A673 (cell line): ENCODE measurements around the gene SYNDIG1L. TPM values are rescaled to one million over a fixed set of nuclear protein-coding genes. Genes with fewer than 3 reads are reported as not detected.

Experiments used
- BruUV-seq: library from RNA; stranded (reverse); fragments of 400-500 nt; replicated peaks from 2 replicates; lab custom pipeline; 2021; lab: Mats Ljungman, UMichigan
- CTCF ChIA-PET: fragments of 300-600 bp; sonication (Branson Sonifier 250); formaldehyde crosslinking; loops from one replicate; lab custom pipeline; 2022; ENCODE audit warnings: antibody characterized with exemption; lab: Charles Lee
- POLR2A ChIA-PET: fragments of 300-600 bp; sonication (Branson Sonifier 250); formaldehyde crosslinking; loops from one replicate; lab custom pipeline; 2022; ENCODE audit warnings: antibody characterized with exemption; ENCODE audit not compliant: low non-redundant PET; lab: Charles Lee
- DNase-seq: peaks from one replicate; pipeline ENCODE4 v3.0.0-alpha.2; 2015; ENCODE audit warnings: low spot score
- H3K27ac ChIP-seq: fragments of 200-600 bp; sonication (generic); 2 replicates; pipeline ENCODE4 v1.5.1; 2016; ENCODE audit warnings: mixed run types, low read depth, mild to moderate bottlenecking, mixed read lengths, antibody characterized with exemption, low read length; ENCODE audit not compliant: poor library complexity, severe bottlenecking
- H3K27me3 ChIP-seq: fragments of 200-600 bp; sonication (generic); replicated peaks from 2 replicates; pipeline ENCODE4 v1.6.1; 2017; ENCODE audit warnings: mixed run types, low read depth, mild to moderate bottlenecking, mixed read lengths, antibody characterized with exemption, low read length; ENCODE audit not compliant: insufficient read depth, poor library complexity
- H3K36me3 ChIP-seq: fragments of 200-600 bp; sonication (generic); 2 replicates; pipeline ENCODE4 v1.6.1; 2016; ENCODE audit warnings: mixed run types, mild to moderate bottlenecking, mixed read lengths, antibody characterized with exemption, low read length; ENCODE audit not compliant: insufficient read depth, poor library complexity, severe bottlenecking
- H3K4me1 ChIP-seq: fragments of 200-600 bp; sonication (generic); 2 replicates; pipeline ENCODE4 v1.6.1; 2017; ENCODE audit warnings: mixed run types, mild to moderate bottlenecking, mixed read lengths, antibody characterized with exemption, low read length; ENCODE audit not compliant: insufficient read depth, poor library complexity, severe bottlenecking
- H3K4me3 ChIP-seq: fragments of 200-600 bp; sonication (generic); 2 replicates; pipeline ENCODE4 v1.5.1; 2016; ENCODE audit warnings: low read depth, mixed run types, mild to moderate bottlenecking, mixed read lengths, low read length; ENCODE audit not compliant: poor library complexity, severe bottlenecking
- H3K9me3 ChIP-seq: fragments of 200-600 bp; sonication (generic); 2 replicates; pipeline ENCODE4 v1.6.1; 2016; ENCODE audit warnings: mixed run types, low read depth, mild to moderate bottlenecking, mixed read lengths, antibody characterized with exemption, low read length; ENCODE audit not compliant: poor library complexity, severe bottlenecking
- EZH2 ChIP-seq: fragments of 200-600 bp; sonication (generic); IDR thresholded peaks from 2 replicates; pipeline ENCODE4 v1.6.1; 2017; ENCODE audit warnings: borderline replicate concordance, low read depth, mild to moderate bottlenecking, mixed read lengths, antibody characterized with exemption, low read length; ENCODE audit not compliant: poor library complexity, severe bottlenecking
- intact Hi-C: fragments of 100-400 bp; cut with micrococcal nuclease; formaldehyde crosslinking; loops from one replicate; pipeline ENCODE4 v1.10.0; 2022; ENCODE audit not compliant: unreplicated experiment
- total RNA-seq: library from RNA; stranded (reverse); gene quantifications from 2 replicates; pipeline ENCODE4 v1.2.3, GENCODE V29; 2021
- TF ChIP-seq, protein P1 (sequence below): fragments of 300-800, 200-600 bp; sonication (generic); conservative IDR thresholded peaks from 2 replicates; pipeline ENCODE4 v1.5.1; 2017; ENCODE audit warnings: low read depth, mild to moderate bottlenecking, antibody characterized with exemption, low read length, moderate library complexity, mixed read lengths

SYNDIG1L gene
- total RNA-seq, 1 experiment from 2014 or later: not detected

DNA sequence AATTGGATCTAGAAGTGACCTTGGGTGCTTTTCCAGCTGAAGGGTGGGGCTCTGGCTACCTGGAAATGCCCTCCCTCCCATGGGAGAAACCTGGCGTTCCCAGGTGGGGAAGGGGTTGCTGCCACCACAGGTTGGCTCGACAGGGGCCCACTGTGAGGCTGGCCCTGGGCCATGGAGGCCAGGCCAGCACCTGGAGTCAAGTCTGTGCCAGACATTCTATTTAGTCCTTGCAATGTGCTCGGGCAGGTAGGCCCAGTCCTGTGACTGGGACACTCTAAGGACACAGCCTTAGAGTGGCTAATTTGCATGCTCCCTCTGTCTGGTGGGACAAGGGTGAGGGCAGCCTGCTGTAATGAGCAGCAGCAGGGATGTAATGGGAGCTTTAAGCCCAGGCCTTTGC, 65.8 kb downstream of the SYNDIG1L start:
- TF ChIP-seq, protein P1, sequence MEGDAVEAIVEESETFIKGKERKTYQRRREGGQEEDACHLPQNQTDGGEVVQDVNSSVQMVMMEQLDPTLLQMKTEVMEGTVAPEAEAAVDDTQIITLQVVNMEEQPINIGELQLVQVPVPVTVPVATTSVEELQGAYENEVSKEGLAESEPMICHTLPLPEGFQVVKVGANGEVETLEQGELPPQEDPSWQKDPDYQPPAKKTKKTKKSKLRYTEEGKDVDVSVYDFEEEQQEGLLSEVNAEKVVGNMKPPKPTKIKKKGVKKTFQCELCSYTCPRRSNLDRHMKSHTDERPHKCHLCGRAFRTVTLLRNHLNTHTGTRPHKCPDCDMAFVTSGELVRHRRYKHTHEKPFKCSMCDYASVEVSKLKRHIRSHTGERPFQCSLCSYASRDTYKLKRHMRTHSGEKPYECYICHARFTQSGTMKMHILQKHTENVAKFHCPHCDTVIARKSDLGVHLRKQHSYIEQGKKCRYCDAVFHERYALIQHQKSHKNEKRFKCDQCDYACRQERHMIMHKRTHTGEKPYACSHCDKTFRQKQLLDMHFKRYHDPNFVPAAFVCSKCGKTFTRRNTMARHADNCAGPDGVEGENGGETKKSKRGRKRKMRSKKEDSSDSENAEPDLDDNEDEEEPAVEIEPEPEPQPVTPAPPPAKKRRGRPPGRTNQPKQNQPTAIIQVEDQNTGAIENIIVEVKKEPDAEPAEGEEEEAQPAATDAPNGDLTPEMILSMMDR: no peak
- TF ChIP-seq EZH2: no peak
- Histone ChIP-seq H3K27me3 (peaks cover 9% of the 10 kb centered on the region), H3K9me3 (no peaks in the 10 kb centered on the region), H3K4me1 (no peaks in the 10 kb centered on the region), H3K36me3 (no peaks in the 10 kb centered on the region), H3K4me3 (no peak overlapping the region), H3K27ac (no peak overlapping the region)
- no peak for DNase-seq
- ChIA-PET CTCF (no interaction called here), POLR2A (no interaction called here)
- BruUV-seq: no TSS peak
- intact Hi-C loops: loop anchor here (5.0 kb wide), 1 partner anchor 132 kb away; the partner anchor contains the start of genes ISCA2 and NPC2

DNA sequence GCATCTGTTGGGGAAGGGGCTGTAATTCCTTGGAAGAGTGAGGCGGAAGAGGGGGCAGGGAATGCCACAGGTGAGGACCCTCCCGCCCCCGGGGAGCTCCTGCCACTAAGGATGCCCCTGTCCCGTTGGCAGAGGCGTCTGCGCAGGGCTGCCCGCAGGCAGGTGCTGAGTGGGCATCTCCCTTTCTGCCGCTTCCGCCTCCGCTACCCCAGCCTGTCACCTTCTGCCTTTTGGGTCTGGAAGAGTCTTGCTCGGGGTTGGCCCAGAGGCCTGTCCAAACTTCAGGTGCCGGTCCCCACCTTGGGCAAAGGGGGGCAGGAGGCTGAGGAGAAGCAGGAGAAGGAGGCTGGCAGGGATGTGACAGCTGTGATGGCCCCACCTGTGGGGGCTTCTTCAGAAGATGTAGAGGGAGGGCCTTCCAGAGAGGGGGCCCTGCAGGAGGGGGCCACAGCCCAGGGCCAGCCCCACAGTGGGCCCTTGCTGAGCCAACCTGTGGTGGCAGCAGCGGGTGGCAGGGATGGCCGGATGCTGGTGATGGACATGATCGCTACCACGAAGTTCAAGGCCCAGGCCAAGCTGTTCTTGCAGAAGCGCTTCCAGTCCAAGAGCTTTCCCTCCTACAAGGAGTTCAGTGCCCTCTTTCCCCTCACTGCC, 67.7 kb downstream of the SYNDIG1L start:
- H3K4me3 ChIP-seq: no peak overlapping the region
- no peaks in the 10 kb centered on the region for H3K9me3 ChIP-seq
- intact Hi-C loops: no loop called here
- CTCF ChIA-PET: no interaction called here
- POLR2A ChIA-PET: no interaction called here
- no peak overlapping the region for H3K27ac ChIP-seq
- no peaks in the 10 kb centered on the region for H3K36me3 ChIP-seq
- no peak for DNase-seq
- TF ChIP-seq EZH2: no peak
- TF ChIP-seq, protein P1: no peak
- H3K27me3 ChIP-seq: peaks cover 9% of the 10 kb centered on the region
- no TSS peak for BruUV-seq
- no peaks in the 10 kb centered on the region for H3K4me1 ChIP-seq

DNA sequence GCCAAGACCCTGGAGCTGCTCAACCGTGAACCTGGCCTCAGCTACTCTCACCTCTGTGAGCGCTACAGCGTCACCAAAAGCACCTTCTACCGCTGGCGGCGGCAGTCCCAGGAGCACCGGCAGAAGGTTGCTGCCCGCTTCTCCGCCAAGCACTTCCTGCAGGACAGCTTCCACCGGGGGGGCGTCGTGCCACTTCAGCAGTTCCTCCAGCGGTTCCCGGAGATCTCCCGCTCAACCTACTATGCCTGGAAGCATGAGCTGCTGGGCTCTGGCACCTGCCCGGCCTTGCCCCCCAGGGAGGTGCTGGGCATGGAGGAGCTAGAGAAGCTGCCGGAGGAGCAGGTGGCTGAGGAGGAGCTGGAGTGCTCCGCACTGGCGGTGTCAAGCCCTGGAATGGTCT, 68.4 kb downstream of the SYNDIG1L start:
- POLR2A ChIA-PET: no interaction called here
- no peaks in the 10 kb centered on the region for H3K4me1 ChIP-seq
- intact Hi-C loops: no loop called here
- CTCF ChIA-PET: no interaction called here
- BruUV-seq: no TSS peak
- H3K36me3 ChIP-seq: no peaks in the 10 kb centered on the region
- no peak for DNase-seq
- no peak overlapping the region for H3K27ac ChIP-seq
- no peaks in the 10 kb centered on the region for H3K9me3 ChIP-seq
- no peak overlapping the region for H3K4me3 ChIP-seq
- TF ChIP-seq EZH2: no peak
- TF ChIP-seq, protein P1: no peak
- peaks cover 2% of the 10 kb centered on the region for H3K27me3 ChIP-seq
